H9 (cell line): ENCODE data around the gene ZNF101. TPM values are rescaled to one million over a fixed set of nuclear protein-coding genes. Genes with fewer than 3 reads are reported as not detected.
A peak's percentile ranks its signal among the peaks of the same experiment; 100 is the strongest.

Experiments
- DNase-seq: peaks from one replicate; pipeline ENCODE4 v3.0.0-alpha.2; 2017
- H2AFZ ChIP-seq: one replicate; pipeline ENCODE4 v1.6.1; 2013; ENCODE audit warnings: mild to moderate bottlenecking, low read length, control low read depth, moderate library complexity
- H2AK5ac ChIP-seq: 2 replicates; pipeline ENCODE4 v1.6.1; 2013; ENCODE audit warnings: low read length, control low read depth, mixed read lengths; ENCODE audit not compliant: insufficient read length
- H2BK120ac ChIP-seq: one replicate; pipeline ENCODE4 v1.6.1; 2013; ENCODE audit warnings: low read depth, mild to moderate bottlenecking, low read length, control low read depth, inconsistent platforms; ENCODE audit not compliant: poor library complexity, severe bottlenecking
- H2BK12ac ChIP-seq: 2 replicates; pipeline ENCODE4 v1.6.1; 2013; ENCODE audit warnings: low read length, control low read depth, mixed read lengths, low read depth; ENCODE audit not compliant: insufficient read length
- H2BK15ac ChIP-seq: 2 replicates; pipeline ENCODE4 v1.6.1; 2013; ENCODE audit warnings: low read depth, low read length, control low read depth
- H2BK20ac ChIP-seq: one replicate; pipeline ENCODE4 v1.6.1; 2013; ENCODE audit warnings: low read depth, mild to moderate bottlenecking, low read length, control low read depth, inconsistent platforms; ENCODE audit not compliant: poor library complexity, severe bottlenecking
- H2BK5ac ChIP-seq: 2 replicates; pipeline ENCODE4 v1.6.1; 2013; ENCODE audit warnings: low read length, control low read depth, mixed read lengths; ENCODE audit not compliant: insufficient read length
- H3K14ac ChIP-seq: 2 replicates; pipeline ENCODE4 v1.6.1; 2013; ENCODE audit warnings: low read length, control low read depth; ENCODE audit not compliant: insufficient read depth
- H3K18ac ChIP-seq: 2 replicates; pipeline ENCODE4 v1.6.1; 2013; ENCODE audit warnings: low read depth, mild to moderate bottlenecking, mixed read lengths, low read length, control low read depth; ENCODE audit not compliant: insufficient read length
- H3K23ac ChIP-seq: 2 replicates; pipeline ENCODE4 v1.6.1; 2013; ENCODE audit warnings: low read length, control low read depth, mixed read lengths, low read depth; ENCODE audit not compliant: insufficient read length
- H3K23me2 ChIP-seq: 2 replicates; pipeline ENCODE4 v1.6.1; 2013; ENCODE audit warnings: low read depth, mild to moderate bottlenecking, mixed read lengths, low read length, control low read depth; ENCODE audit not compliant: insufficient read length, poor library complexity, severe bottlenecking
- H3K27ac ChIP-seq: 2 replicates; pipeline ENCODE4 v1.5.1; 2013; ENCODE audit warnings: low read length, control low read depth, mixed read lengths, low read depth; ENCODE audit not compliant: insufficient read length
- H3K27me3 ChIP-seq: 2 replicates; pipeline ENCODE4 v1.6.1; 2013; ENCODE audit warnings: low read length, control low read depth, inconsistent platforms; ENCODE audit not compliant: insufficient read depth
- H3K4ac ChIP-seq: 2 replicates; pipeline ENCODE4 v1.6.1; 2013; ENCODE audit warnings: low read depth, mild to moderate bottlenecking, control low read depth, inconsistent platforms, low read length, moderate library complexity
- H3K4me1 ChIP-seq: 2 replicates; pipeline ENCODE4 v1.6.1; 2013; ENCODE audit warnings: low read length, control low read depth, inconsistent platforms; ENCODE audit not compliant: insufficient read depth
- H3K4me2 ChIP-seq: 2 replicates; pipeline ENCODE4 v1.6.1; 2013; ENCODE audit warnings: low read length, control low read depth, mixed read lengths; ENCODE audit not compliant: insufficient read length, insufficient read depth
- H3K56ac ChIP-seq: 2 replicates; pipeline ENCODE4 v1.6.1; 2013; ENCODE audit warnings: low read depth, mild to moderate bottlenecking, mixed read lengths, low read length, control low read depth; ENCODE audit not compliant: insufficient read length
- H3K79me1 ChIP-seq: 2 replicates; pipeline ENCODE4 v1.6.1; 2013; ENCODE audit warnings: low read depth, mild to moderate bottlenecking, moderate library complexity, low read length, control low read depth, inconsistent platforms; ENCODE audit not compliant: insufficient read depth, poor library complexity, severe bottlenecking
- H3K79me2 ChIP-seq: 2 replicates; pipeline ENCODE4 v1.6.1; 2013; ENCODE audit warnings: low read length, control low read depth, inconsistent platforms; ENCODE audit not compliant: insufficient read depth
- H3K9ac ChIP-seq: 2 replicates; pipeline ENCODE4 v1.6.1; 2013; ENCODE audit warnings: low read length, control low read depth, mixed read lengths; ENCODE audit not compliant: insufficient read length; ENCODE audit errors: extremely low read depth
- H3K9me3 ChIP-seq: one replicate; pipeline ENCODE4 v1.6.1; 2013; ENCODE audit warnings: low read depth, low read length, inconsistent platforms; ENCODE audit not compliant: control insufficient read depth
- H3T11ph ChIP-seq: one replicate; pipeline ENCODE4 v1.6.1; 2013; ENCODE audit warnings: mild to moderate bottlenecking, low read length, control low read depth, inconsistent platforms
- H4K20me1 ChIP-seq: one replicate; pipeline ENCODE4 v1.6.1; 2013; ENCODE audit not compliant: control insufficient read depth, insufficient read length, insufficient read depth
- H4K5ac ChIP-seq: 2 replicates; pipeline ENCODE4 v1.6.1; 2013; ENCODE audit warnings: low read depth, mild to moderate bottlenecking, mixed read lengths, low read length, control low read depth; ENCODE audit not compliant: insufficient read length
- H4K8ac ChIP-seq: replicated peaks from 2 replicates; pipeline ENCODE4 v1.6.1; 2013; ENCODE audit warnings: low read length, control low read depth, mixed read lengths, low read depth; ENCODE audit not compliant: insufficient read length
- H4K91ac ChIP-seq: 2 replicates; pipeline ENCODE4 v1.6.1; 2013; ENCODE audit warnings: low read depth, mild to moderate bottlenecking, moderate library complexity, mixed read lengths, low read length, control low read depth; ENCODE audit not compliant: insufficient read length
- H3K27ac Mint-ChIP-seq, 3 experiments: 2 replicates in 2 of 3; 3 replicates in 1 of 3; pipeline ENCODE4 v1.8.0; 2020 to 2021; ENCODE audit warnings: mixed read lengths in 3 of 3, mild to moderate bottlenecking in 1 of 3, moderate library complexity in 1 of 3
- H3K27me3 Mint-ChIP-seq: 2 replicates; pipeline ENCODE4 v1.8.0; 2021; ENCODE audit warnings: low read depth, mild to moderate bottlenecking, moderate library complexity, mixed read lengths
- H3K36me3 Mint-ChIP-seq, 3 experiments: 2 replicates in 2 of 3; 3 replicates in 1 of 3; pipeline ENCODE4 v1.8.0; 2020 to 2021; ENCODE audit warnings: low read depth in 3 of 3, mixed read lengths in 3 of 3; ENCODE audit not compliant: insufficient read depth in 1 of 3
- H3K4me1 Mint-ChIP-seq, 2 experiments: 2 replicates each; pipeline ENCODE4 v1.8.0; 2020; ENCODE audit warnings: mixed read lengths in 2 of 2
- H3K4me3 Mint-ChIP-seq, 2 experiments: 2 replicates in 1 of 2; 3 replicates in 1 of 2; pipeline ENCODE4 v1.8.0; 2020 to 2021; ENCODE audit warnings: mild to moderate bottlenecking in 2 of 2, mixed read lengths in 2 of 2, moderate library complexity in 1 of 2
- H3K9me3 Mint-ChIP-seq, 2 experiments: 2 replicates in 1 of 2; 3 replicates in 1 of 2; pipeline ENCODE4 v1.8.0; 2020; ENCODE audit warnings: mild to moderate bottlenecking in 2 of 2, mixed read lengths in 2 of 2, moderate library complexity in 1 of 2
- WGBS: extraction: QIAGEN DNeasy Blood & Tissue Kit; methylation state at CpG from one replicate; pipeline ENCODE4 v1.1.7; 2013; ENCODE audit warnings: missing lambda C conversion rate, low lambda C conversion rate, mixed read lengths; ENCODE audit not compliant: insufficient read length; ENCODE audit errors: extremely low coverage; 5-methylcytosine and 5-hydroxymethylcytosine counted together
- total RNA-seq: library from RNA; stranded (reverse); gene quantifications from 2 replicates; pipeline ENCODE4 v1.2.1, GENCODE V29; 2021
- TF ChIP-seq, protein P1 (sequence below): fragments of 200-600 bp; sonication (generic); conservative IDR thresholded peaks from 3 replicates; pipeline ENCODE4 v1.8.0; 2021; ENCODE audit warnings: antibody characterized with exemption, mild to moderate bottlenecking

ZNF101 gene
- total RNA-seq, 1 experiment from 2014 or later: 46.9 TPM

DNA sequence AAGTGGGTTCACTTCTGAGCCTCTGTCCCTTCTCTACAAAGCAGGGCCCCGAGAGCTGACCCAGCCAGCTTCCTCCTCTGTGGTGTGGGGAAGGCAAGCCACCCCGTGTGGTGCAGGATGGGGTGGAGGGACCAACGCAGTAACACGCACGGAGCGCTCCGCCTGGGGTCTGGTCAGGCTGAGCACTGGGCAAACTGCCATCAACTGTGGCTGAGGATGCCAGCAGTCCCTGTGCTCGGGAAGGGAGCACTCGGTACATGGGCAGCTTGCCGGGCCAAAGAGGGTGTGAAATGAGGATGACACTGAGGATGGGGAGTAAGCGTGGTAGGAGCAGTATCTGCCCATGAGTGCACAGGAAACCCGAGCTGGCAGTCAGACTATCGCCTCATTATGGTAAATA, 17.6 kb upstream of the ZNF101 start:
- no peak overlapping the region for H2BK20ac ChIP-seq
- H3K27me3 ChIP-seq: no peaks in the 10 kb centered on the region
- H2BK5ac ChIP-seq: no peak overlapping the region
- TF ChIP-seq, protein P1, sequence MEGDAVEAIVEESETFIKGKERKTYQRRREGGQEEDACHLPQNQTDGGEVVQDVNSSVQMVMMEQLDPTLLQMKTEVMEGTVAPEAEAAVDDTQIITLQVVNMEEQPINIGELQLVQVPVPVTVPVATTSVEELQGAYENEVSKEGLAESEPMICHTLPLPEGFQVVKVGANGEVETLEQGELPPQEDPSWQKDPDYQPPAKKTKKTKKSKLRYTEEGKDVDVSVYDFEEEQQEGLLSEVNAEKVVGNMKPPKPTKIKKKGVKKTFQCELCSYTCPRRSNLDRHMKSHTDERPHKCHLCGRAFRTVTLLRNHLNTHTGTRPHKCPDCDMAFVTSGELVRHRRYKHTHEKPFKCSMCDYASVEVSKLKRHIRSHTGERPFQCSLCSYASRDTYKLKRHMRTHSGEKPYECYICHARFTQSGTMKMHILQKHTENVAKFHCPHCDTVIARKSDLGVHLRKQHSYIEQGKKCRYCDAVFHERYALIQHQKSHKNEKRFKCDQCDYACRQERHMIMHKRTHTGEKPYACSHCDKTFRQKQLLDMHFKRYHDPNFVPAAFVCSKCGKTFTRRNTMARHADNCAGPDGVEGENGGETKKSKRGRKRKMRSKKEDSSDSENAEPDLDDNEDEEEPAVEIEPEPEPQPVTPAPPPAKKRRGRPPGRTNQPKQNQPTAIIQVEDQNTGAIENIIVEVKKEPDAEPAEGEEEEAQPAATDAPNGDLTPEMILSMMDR: no peak
- no peak overlapping the region for H2BK120ac ChIP-seq
- H3K36me3 Mint-ChIP-seq: peaks cover 37 to 93% (median 83%) of the 10 kb centered on the region in 3 experiments
- no peaks in the 10 kb centered on the region for H3K79me1 ChIP-seq
- H3K4me1 Mint-ChIP-seq: no peaks in the 10 kb centered on the region
- no peak overlapping the region for H3K56ac ChIP-seq
- no peaks in the 10 kb centered on the region for H3K9me3 ChIP-seq
- H4K5ac ChIP-seq: no peak overlapping the region
- H2AFZ ChIP-seq: no peak overlapping the region
- H3K27ac Mint-ChIP-seq: peak overlapping the region in 1 of 3 experiments; percentile 87; a peak in 1 of 7 replicates
- no peak overlapping the region for H3K4me3 Mint-ChIP-seq
- no CpG with 5 or more reads among the region's 13 CpGs for WGBS
- H4K91ac ChIP-seq: no peak overlapping the region
- H4K8ac ChIP-seq: no peak overlapping the region
- H3K9ac ChIP-seq: no peak overlapping the region
- no peak overlapping the region for H3K23ac ChIP-seq
- no peak overlapping the region for H3K18ac ChIP-seq
- H3K23me2 ChIP-seq: no peaks in the 10 kb centered on the region
- no peak overlapping the region for H2AK5ac ChIP-seq
- no peaks in the 10 kb centered on the region for H3K79me2 ChIP-seq
- no peaks in the 10 kb centered on the region for H3K4me1 ChIP-seq
- no peak overlapping the region for H3K4ac ChIP-seq
- no peaks in the 10 kb centered on the region; the same call in 1 of the 2 replicates for H3K27me3 Mint-ChIP-seq
- no peaks in the 10 kb centered on the region for H4K20me1 ChIP-seq
- H3K14ac ChIP-seq: no peak overlapping the region
- H2BK12ac ChIP-seq: no peak overlapping the region
- no peak overlapping the region for H3K27ac ChIP-seq
- no peak overlapping the region for H3K4me2 ChIP-seq
- DNase-seq: no peak
- H2BK15ac ChIP-seq: no peak overlapping the region
- H3K9me3 Mint-ChIP-seq: no peaks in the 10 kb centered on the region
- H3T11ph ChIP-seq: no peak overlapping the region
